ENCODE measurements around the gene HOOK1.

Gene HOOK1

DNA sequence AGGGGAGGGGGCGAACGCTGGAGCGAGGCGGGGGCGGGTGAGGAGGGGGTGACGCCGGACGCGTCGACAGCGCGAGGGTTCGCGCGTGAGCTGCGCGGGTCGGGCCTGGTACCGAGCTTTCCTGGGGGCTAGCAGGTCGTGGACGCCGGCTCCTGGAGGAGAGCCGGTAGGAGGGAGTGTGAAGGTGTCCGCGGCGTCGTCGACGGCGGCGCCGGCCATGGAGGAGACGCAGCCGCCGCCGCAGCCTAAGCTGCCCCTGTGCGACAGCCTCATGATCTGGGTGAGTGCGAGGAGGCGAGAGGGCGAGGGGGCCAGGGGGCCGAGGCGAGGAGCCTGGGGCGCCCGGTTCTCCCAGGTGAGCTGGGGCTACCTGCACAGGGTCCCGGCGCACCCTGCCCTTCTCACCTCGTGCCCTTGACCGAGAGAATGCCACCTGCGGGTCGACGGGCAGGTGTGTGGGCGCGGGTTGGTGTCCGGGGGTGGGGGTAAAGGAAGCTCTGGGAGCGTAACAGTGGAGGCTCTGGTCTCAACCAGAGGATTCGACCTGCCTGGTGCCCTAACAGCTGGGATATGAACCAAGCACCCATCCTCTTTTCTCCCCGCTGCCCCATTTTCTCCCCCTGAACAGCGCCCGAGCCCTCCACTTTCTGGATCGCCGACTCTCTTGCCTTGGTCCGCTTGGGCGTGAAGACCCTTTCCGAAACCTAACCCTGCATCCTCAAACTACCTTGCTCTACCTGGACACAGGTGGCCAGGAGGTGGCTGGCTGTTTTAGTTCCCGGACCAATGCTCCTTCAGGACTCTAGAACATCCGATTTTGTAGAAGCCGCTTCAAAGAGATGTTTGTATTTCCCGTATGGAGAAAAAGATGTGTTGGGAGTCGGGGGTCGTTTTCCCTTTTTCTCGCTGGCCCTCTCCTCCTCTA is at the start of gene HOOK1:
Gene HOOK1, plus strand, starts transcription at position 49 of the 925 bp plus-strand sequence. Its CDS starts 169 bp downstream, at position 218.
- in situ Hi-C loops (cut with HindIII; ENCODE audit: low sequenced_read_pairs): no loop called here

DNA sequence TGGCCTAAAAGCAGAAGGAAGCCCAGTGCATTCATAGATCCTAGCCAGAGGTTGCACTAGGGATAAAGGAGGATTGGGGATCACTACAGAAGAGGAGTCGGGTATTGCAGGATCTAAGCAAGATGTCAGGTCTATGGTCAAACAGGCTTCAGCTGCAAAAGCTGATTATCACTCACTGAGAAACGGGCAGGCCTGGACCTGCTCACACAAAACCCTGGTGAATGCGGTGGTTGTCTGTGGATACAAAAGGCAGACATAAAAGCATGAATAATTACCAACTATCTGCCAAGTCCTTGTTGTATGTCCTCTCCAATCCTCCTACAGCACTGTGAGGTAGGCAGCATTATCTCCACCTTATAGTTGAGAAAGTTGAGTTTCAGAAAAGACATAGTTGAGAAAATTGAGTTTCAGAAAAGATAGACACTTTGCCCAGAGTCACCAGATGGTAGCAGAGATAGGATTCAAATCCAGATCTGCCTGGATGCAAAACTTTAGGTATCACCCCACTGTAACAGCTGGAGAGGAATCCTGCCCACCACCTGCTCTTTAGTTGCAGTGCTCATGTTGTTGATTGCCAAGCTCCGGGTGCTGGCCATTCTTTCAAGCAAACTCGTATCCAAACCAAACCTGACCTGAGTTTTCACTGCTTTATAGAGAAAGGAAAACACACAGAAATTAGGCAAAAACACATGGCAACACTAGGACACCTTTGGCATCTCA is 49.6 kb upstream of the HOOK1 start:
- in situ Hi-C loops (cut with HindIII; ENCODE audit: low sequenced_read_pairs): loop anchor here (25.0 kb wide), 1 partner anchor 1028 kb away; no protein-coding TSS in a partner anchor

DNA sequence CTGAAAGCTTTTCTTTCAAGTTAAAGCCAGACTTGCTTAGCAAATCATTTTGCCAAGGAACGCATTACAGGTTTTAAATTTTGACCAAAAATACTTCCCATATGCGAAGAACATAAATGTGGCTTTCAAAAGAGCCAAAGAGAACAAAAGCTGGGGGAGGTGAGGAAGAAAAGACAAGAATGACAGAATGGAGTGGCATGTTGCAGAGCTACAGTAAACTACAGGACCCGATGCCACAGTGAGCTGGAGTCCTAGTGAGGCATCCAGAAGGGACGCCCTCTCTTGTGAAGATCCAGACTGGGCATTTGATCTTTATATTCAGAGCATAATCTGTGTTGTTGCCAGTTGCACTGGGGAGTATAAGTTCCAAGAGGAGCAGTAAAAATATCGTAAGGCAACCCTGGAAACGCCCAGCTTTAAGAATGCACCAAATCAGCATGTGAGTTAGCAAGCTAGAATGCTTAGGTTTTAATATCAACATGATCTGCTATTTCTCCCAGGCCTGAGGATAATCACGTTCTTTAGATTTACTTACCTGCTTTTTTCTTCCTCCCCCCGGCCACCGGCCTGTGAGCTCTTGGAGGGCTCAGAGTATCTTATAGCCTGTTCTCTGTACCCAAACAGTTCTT is 48.4 kb upstream of the HOOK1 start:
- in situ Hi-C loops (cut with HindIII; ENCODE audit: low sequenced_read_pairs): loop anchor here (25.0 kb wide), 1 partner anchor 1029 kb away; no protein-coding TSS in a partner anchor

DNA sequence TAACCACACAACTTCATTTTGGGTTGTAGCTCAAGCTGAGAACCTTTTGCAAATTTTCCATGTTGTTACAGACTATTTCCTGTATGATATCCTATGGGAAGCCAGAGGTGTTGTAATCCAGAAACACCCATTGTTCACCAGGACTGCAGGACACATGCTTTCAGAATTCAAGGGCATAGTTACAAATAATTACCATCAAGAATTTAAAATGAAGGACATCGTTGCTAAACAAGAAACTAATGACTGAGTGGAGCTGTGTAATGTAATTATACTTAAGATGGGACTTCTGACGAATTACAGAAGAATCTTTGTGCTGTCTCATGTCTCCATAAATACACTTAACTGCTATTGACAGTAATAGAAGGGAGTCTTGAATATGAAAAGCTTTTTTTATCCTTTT is 47.6 kb upstream of the HOOK1 start:
- in situ Hi-C loops (cut with HindIII; ENCODE audit: low sequenced_read_pairs): loop anchor here (25.0 kb wide), 1 partner anchor 1030 kb away; no protein-coding TSS in a partner anchor

DNA sequence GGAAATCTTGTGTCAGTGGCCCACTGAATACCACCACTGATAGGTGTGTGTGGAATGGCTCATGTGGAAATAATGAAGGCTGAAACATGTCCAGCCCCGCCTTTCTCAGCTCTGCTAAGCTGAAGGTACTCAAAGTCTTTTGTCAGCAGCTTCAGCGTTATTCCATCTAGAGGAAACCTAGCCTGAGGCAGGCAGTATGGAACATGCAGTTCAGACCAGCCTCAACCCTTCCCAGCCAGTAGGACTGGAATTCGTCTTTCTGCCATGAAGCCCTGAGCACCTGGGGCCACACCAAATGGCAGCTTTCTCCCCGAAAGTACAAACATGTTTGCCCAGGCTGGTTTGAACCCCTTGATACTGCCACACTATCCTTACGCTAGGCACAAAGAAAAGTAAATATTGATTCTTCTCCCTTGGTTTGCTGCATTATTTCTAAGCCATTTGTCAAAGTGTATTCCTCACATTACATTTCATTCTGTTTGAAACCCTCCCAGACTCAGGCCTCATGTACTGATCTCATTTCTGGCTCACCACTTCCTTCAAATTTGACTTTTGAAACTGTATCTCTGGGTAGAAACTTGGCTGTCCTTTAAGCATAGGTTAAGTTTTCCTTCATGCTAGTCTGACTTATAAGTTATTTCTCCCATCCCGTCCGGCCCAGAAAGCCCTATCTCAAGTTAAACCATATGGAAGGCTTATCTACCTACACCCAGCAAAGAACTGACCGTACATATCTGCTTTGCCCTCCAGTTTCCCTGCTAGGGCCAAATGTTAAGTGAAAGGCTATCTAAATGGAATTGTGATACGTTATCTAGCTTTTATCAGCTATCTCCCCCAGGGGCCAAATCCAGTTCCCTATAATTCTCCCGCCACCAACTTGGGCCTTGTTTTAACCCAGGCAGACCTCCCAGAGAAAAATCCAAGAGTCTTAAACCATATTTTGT is 45.7 kb upstream of the HOOK1 start:
- in situ Hi-C loops (cut with HindIII; ENCODE audit: low sequenced_read_pairs): loop anchor here (25.0 kb wide), 1 partner anchor 1032 kb away; no protein-coding TSS in a partner anchor

DNA sequence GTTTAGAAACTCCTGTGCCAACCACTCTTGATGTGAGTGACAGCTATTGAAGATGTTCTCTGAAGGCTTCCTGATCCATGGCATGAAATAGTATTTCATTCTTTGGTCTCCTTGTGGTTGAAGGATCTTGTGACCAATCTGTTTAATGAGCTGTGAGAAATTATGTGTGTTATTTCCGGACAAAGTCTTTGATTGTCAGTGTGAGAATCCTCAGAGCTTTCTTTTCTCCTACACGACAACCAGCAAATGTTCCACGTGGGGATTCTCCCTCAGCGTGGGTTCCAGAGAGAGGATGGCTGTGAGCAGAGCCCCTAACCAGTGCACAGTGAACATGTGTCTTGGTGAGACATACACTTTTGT is 45.0 kb upstream of the HOOK1 start:
- in situ Hi-C loops (cut with HindIII; ENCODE audit: low sequenced_read_pairs): loop anchor here (25.0 kb wide), 1 partner anchor 1032 kb away; no protein-coding TSS in a partner anchor

DNA sequence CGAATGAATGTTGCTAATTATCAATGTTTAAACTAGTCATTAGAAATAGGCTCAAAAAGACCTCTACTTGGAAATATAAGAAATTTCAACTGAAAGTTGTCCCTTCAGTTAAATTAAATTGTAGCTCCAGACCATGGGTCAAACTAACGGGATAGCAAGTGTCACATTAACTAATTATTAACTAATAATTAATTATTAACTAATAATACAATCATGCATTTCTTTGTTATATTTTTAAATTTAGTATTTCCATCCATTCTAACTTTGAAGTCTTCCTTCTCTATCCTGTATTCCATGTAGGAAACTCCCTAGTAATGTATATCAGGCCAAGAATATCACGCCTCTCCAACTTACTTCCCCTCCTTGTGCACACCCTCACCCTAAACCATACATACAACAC is 43.4 kb upstream of the HOOK1 start:
- in situ Hi-C loops (cut with HindIII; ENCODE audit: low sequenced_read_pairs): loop anchor here (25.0 kb wide), 1 partner anchor 1034 kb away; no protein-coding TSS in a partner anchor

DNA sequence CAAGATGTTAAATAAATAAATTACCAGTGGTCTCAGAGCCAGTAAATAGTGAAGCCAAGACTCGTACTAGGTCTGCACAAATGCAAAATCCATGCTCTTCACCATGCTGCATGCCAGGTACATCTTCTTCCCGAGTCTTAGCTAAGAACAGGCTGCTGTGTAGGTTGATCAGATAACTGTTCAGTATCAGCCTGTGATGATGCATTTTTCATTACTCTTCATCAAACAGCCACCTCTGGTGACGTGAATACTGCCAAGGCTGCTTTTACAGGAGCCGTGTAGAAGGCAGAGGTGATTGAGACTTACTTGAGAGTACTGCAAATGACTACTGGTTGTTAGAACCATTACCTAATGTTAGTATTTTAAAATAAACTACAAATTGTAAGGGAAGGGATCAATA is 39.3 kb upstream of the HOOK1 start:
- in situ Hi-C loops (cut with HindIII; ENCODE audit: low sequenced_read_pairs): no loop called here

DNA sequence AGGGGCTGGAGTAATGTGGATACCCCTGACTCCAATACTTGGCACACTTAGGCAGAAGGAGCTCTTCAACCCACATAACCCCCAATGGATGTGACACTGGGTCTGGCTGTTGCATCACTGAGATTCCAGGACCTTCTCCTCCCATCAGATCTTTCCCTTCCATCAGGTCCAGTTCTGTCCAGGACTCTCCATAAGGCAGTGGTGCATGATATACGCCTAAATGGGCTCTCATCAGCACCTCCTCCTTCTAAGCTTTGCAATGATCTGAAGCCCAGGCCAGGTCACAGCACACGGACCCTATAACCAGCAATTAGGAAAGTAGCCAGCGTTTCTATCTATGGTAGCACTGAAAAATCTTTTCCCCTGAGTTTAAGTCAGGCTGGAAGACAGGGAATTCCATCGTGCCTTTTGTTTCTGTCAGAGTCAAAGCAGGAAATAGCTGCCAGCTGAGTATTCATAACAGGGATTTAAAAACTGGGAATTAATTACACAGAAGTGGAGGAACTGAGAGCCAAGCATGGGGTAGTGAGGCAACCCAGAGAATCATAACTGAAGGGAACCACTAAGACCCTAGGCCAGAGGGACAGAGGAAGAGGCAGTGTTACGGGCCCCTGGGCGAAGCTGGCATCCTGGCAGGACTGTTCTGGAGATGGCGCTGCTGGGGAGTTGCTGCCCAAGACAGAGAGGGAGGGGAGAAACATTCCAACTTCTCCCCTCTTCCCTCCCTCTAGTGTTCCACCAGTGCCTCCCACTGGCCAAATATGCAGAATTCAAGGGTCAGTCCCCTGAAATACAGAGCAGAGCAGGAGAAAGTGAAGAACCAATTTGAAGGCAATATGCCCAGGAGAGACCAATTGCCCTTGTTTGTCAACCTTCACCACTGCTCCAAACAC is 37.5 kb upstream of the HOOK1 start:
- in situ Hi-C loops (cut with HindIII; ENCODE audit: low sequenced_read_pairs): no loop called here

DNA sequence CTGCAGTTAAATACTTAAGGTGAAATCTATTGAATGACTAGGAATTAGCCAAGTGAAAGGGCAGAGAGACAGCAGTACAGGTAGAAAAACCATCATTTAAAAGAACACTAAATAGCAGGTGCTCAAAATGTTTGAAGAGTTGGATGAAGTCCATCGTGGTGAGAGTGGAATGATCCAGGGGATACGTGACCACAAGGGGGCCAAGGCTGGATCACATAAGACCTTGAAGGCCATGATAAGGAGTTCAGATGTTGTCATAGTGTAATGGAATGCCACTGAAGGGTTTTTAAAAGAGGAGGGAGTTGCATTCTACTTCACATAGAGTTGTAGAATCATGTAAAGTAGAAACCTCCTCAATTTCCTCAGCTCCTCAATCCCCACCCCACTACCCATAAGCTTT is 34.8 kb upstream of the HOOK1 start:
- in situ Hi-C loops (cut with HindIII; ENCODE audit: low sequenced_read_pairs): no loop called here

DNA sequence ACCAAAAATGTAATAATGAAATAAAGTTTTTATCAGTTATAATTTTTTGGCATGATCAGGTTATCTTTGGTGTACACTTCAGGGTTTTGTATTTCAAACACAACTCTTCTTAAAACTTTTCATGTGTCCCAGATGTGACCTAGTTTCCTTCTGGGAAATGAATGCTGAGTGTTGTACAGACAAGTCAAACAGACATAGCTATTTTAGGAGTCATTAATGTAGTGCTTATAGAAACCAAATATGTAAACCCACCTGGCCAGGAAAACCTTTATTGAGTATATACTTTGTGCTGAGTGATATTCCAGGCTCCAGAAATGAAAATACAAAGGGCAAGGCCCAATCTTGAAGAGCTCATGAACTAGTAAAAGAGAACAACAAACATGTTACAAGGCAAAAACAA is 25.9 kb upstream of the HOOK1 start:
- in situ Hi-C loops (cut with HindIII; ENCODE audit: low sequenced_read_pairs): no loop called here

DNA sequence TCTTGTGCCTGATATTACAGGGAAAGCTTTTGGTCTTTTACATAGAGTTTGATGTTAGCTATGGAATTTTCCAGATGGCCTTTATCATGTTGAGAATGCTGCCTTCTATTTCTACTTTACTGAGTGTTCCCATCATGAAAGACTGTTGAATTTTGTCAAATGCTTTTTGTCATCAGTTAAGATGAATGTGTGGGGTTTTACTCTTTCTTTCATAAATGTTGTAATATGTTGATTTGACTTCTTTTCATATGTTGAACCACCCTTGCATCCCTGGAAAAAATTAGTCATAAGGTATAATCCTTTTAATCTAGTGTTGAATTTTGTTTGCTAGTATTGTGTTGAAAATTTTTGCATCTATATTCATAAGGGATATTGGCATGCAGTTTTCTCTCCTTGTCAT is 16.1 kb upstream of the HOOK1 start:
- in situ Hi-C loops (cut with HindIII; ENCODE audit: low sequenced_read_pairs): no loop called here

DNA sequence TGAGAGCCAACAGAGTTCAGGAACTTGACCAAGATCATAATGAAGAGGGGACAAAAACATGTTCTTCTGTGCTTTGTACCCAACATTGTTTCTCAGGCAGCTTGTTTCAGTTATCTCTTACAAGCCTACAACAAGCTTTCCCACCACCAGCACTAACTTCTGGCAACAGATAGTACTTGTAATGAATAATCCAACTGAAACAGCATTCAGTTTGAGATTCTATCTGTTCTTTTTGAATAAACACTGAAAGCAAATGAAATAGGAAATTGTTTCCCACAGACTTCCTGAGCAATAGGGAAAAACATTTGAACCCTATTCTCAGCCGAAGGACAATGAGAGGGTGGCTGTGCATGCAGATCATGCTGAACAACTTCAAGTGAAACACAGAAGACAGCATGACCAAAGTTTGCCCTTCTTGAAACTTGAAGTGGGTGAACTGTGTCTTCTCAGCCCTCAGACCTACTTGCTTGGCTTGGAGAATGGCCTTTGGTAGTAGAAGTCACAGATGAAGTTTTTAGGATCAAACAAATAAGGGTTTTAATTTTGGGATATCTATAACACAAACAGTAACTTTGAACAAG is 11.2 kb upstream of the HOOK1 start:
- in situ Hi-C loops (cut with HindIII; ENCODE audit: low sequenced_read_pairs): no loop called here

DNA sequence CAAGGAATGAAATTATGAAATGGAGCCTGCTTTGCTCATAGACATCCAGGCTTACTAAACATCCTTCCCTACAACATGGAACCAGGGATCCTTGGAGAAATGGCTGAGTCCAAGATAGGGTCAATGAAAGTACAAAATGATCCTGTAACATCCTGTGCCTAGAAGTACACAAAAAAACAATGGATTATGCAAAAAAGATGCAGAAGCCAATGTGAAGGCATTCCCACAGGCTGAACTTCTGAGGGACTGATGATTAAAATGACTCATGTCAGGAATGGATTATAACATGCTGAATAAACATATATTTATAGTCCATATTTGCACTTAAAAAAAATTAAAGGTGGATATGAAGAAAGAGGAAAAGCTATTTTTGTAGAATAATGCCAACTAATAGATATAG is 10.4 kb upstream of the HOOK1 start:
- in situ Hi-C loops (cut with HindIII; ENCODE audit: low sequenced_read_pairs): no loop called here

DNA sequence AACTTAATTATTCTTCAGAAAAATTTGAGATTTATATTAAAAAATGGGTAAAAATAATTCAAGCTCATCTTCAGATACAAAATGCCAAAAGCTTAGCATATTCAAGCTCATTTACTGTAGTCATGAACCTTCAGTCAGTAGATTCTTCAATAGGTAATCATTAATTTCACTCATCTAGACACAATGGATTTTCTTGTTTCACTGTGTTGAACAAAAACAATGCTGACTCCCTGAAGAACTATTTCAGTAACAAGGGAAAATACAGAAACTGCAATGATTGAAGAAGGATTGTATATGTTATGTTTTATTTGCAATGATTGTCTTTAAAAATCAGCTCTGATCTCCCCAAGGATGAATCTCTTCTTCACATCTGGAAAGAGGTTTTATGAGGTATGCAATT is 9.2 kb upstream of the HOOK1 start:
- in situ Hi-C loops (cut with HindIII; ENCODE audit: low sequenced_read_pairs): no loop called here

DNA sequence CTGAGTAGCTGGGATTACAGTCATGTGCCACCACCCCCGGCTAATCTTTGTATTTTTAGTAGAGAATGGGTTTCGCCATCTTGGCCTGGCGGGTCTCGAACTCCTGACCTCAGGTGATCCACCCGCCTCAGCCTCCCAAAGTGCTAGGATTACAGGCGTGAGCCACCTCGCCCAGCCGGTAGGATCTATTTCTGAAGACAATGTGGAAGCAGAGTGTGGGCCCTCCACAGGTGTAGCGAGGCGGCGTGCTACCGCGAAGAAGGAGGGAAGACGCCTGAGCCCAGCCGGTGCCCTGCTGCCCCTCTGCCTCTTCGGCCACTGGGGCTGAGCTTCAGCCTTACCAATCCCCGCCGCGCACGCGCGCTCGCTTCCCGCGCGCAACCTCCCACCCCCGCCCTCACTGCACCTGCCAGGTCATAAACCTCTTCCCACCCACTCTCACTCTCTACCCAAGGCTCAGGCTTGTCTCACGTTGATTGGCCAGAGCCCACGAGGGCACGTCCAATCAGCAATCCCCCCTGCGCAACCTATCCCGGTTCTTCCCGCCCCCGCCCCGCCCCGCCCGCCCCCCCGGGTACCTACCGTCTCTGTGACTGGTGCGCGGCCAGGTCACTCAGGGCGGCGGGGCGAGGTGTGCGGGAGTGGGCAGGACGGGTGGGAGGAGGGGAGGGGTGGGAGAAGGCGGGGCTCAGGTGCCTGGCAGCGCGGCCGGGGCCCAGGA is 409 bp upstream of the HOOK1 start:
- in situ Hi-C loops (cut with HindIII; ENCODE audit: low sequenced_read_pairs): no loop called here

DNA sequence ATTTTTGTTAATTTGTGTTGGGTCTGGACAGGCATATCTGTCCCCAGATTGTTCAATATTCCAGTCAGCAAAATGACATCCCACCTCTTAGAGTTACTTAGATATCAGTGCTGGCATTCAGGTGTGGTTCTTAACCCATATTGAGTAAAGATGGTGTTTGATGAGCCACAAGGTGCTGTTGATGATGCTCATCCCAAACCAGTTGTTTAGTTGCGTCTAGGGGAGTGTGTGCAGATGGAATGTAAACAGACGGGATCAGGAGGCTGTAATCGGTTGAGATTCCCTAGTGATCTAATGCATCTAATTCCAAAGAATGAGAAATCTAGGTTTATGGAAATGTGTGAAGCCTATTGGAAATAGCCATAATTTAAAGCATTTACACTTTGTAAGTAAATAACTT is 1.1 kb downstream of the HOOK1 start:
- in situ Hi-C loops (cut with HindIII; ENCODE audit: low sequenced_read_pairs): no loop called here

DNA sequence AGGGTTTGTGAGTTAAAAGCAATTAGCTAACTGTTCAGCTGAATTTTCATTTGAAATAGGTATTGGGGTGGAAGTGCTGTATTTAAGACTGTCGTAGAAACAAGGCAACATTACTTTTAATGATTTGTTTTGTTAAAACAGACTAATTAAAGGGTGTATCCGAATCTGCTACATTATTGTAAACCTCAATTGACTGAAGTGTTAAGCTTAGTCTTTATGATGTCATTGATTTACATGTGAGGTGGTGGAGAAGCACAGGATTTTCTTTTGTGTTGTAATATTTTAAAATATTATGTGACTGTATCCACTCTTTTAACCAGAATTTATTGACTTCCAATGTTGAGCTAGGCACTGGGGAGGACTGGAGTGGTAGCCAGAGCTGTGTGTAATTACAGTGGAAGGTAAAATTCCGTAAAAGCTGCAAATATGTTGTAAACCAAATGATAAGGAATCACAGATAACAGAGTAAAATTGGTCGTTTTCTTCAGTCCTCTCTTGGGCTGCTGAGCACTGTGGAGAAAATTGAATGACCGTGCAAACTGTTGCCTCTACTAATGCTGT is 1.6 kb downstream of the HOOK1 start:
- in situ Hi-C loops (cut with HindIII; ENCODE audit: low sequenced_read_pairs): no loop called here
